Nephron progenitor cell (in vitro differentiated cells): ENCODE data around the gene VSIR.

Experiments used
- DNase-seq: peaks from one replicate; pipeline ENCODE4 v3.0.0; 2021
- H3K27ac Mint-ChIP-seq: 2 replicates; pipeline ENCODE4 v1.8.0; 2021; ENCODE audit warnings: mild to moderate bottlenecking, moderate library complexity, mixed read lengths
- H3K27me3 Mint-ChIP-seq: 2 replicates; pipeline ENCODE4 v1.8.0; 2021; ENCODE audit warnings: mild to moderate bottlenecking, low read depth, mixed read lengths; ENCODE audit not compliant: poor library complexity
- H3K36me3 Mint-ChIP-seq: 2 replicates; pipeline ENCODE4 v1.8.0; 2021; ENCODE audit warnings: low read depth, mixed read lengths
- H3K4me1 Mint-ChIP-seq: 2 replicates; pipeline ENCODE4 v1.8.0; 2021; ENCODE audit warnings: mixed read lengths
- H3K4me3 Mint-ChIP-seq: 2 replicates; pipeline ENCODE4 v1.8.0; 2021; ENCODE audit warnings: mild to moderate bottlenecking, moderate library complexity, mixed read lengths
- H3K9me3 Mint-ChIP-seq: 2 replicates; pipeline ENCODE4 v1.8.0; 2021; ENCODE audit warnings: mild to moderate bottlenecking, moderate library complexity, mixed read lengths
- CTCF ChIP-seq: fragments of 200-600 bp; sonication (generic); IDR thresholded peaks from 2 replicates; pipeline ENCODE4 v1.5.0; 2021; ENCODE audit warnings: antibody characterized with exemption

Gene VSIR

GRCh38 chr10:71818674-71819260 lies 45.4 kb upstream of the VSIR start:
- no peaks in the 10 kb centered on the region for H3K27me3 Mint-ChIP-seq

GRCh38 chr10:71817831-71818655 lies 44.7 kb upstream of the VSIR start:
- Mint-ChIP-seq H3K4me3 (no peak overlapping the region), H3K27ac (peak overlapping the region; percentile 61), H3K4me1 (peaks cover 22% of the 10 kb centered on the region), H3K27me3 (no peaks in the 10 kb centered on the region), H3K9me3 (no peaks in the 10 kb centered on the region), H3K36me3 (peaks cover 65% of the 10 kb centered on the region)
- no peak for DNase-seq
- TF ChIP-seq CTCF = no peak

More at GRCh38 chr10:71818674-71819260, 45.4 kb upstream of the VSIR start:
- no peak overlapping the region for H3K4me3 Mint-ChIP-seq
- no peak for TF ChIP-seq CTCF
- no peak overlapping the region for H3K27ac Mint-ChIP-seq
- H3K36me3 Mint-ChIP-seq = peaks cover 69% of the 10 kb centered on the region
- H3K4me1 Mint-ChIP-seq = peaks cover 17% of the 10 kb centered on the region
- H3K9me3 Mint-ChIP-seq = no peaks in the 10 kb centered on the region
- DNase-seq = no peak

GRCh38 chr10:71816936-71817618 lies 43.8 kb upstream of the VSIR start:
- no peak for DNase-seq
- Mint-ChIP-seq H3K36me3 (peaks cover 59% of the 10 kb centered on the region), H3K27me3 (no peaks in the 10 kb centered on the region), H3K27ac (peak overlapping the region; percentile 90), H3K9me3 (no peaks in the 10 kb centered on the region), H3K4me3 (no peak overlapping the region), H3K4me1 (peaks cover 30% of the 10 kb centered on the region)
- no peak for TF ChIP-seq CTCF

GRCh38 chr10:71816421-71816851 lies 43.1 kb upstream of the VSIR start:
- Mint-ChIP-seq H3K4me3 (no peak overlapping the region), H3K9me3 (no peaks in the 10 kb centered on the region), H3K27ac (peak overlapping the region; percentile 32), H3K36me3 (peaks cover 52% of the 10 kb centered on the region), H3K4me1 (peaks cover 30% of the 10 kb centered on the region), H3K27me3 (no peaks in the 10 kb centered on the region)
- no peak for DNase-seq
- no peak for TF ChIP-seq CTCF

- no peak for TF ChIP-seq CTCF
- H3K4me3 Mint-ChIP-seq = no peak overlapping the region
- no peaks in the 10 kb centered on the region for H3K27me3 Mint-ChIP-seq
- H3K27ac Mint-ChIP-seq = peak overlapping the region; percentile 74
- peaks cover 30% of the 10 kb centered on the region for H3K4me1 Mint-ChIP-seq
- no peak for DNase-seq
- H3K9me3 Mint-ChIP-seq = no peaks in the 10 kb centered on the region
- peaks cover 46% of the 10 kb centered on the region for H3K36me3 Mint-ChIP-seq
Observed at GRCh38 chr10:71815515-71816130, 42.3 kb upstream of the VSIR start.
